GM19397 (cell line): Measurements from ENCODE around the gene ERO1A.
"Not testable (repeated sequence)": the region's sequence is repeated elsewhere in the genome, so short reads cannot be mapped to it uniquely, and the experiment has no call there.

Experiments used
- ATAC-seq: cut with Tn5 transposase; IDR thresholded peaks from one replicate; pipeline ENCODE4 v1.9.1; 2021; ENCODE audit warnings: mild to moderate bottlenecking, moderate library complexity; ENCODE audit not compliant: unreplicated experiment

The ERO1A gene, protein sequence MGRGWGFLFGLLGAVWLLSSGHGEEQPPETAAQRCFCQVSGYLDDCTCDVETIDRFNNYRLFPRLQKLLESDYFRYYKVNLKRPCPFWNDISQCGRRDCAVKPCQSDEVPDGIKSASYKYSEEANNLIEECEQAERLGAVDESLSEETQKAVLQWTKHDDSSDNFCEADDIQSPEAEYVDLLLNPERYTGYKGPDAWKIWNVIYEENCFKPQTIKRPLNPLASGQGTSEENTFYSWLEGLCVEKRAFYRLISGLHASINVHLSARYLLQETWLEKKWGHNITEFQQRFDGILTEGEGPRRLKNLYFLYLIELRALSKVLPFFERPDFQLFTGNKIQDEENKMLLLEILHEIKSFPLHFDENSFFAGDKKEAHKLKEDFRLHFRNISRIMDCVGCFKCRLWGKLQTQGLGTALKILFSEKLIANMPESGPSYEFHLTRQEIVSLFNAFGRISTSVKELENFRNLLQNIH

GRCh38 chr14:52695481-52696091, at the start of gene ERO1A:
ERO1A (minus strand) TSS chr14:52695558; CDS start chr14:52695481, 77 bp downstream.
- ATAC-seq = peak; percentile 72

DNA sequence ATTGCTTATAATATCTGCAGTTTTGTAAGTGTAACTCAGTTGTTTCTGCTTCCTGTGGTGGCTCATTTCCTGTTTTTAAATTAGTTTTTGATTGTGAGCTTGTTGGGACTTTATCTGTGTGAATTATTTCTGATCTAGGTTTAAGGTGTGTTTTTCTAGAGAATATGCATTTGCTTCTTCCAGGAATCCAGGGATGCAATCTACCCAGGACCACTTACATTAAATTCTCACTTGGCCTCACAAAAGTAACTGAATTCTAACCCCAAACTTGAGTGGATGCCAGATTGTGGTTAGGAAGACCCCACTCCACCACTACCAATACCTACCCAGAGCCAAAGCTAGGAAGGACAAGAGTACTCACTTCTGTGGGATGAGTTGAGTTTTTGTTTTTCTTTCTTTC, 46.5 kb upstream of the ERO1A start:
- ATAC-seq = no peak

- no peak for ATAC-seq
Measured at GRCh38 chr14:52740751-52741150, 45.4 kb upstream of the ERO1A start.

DNA sequence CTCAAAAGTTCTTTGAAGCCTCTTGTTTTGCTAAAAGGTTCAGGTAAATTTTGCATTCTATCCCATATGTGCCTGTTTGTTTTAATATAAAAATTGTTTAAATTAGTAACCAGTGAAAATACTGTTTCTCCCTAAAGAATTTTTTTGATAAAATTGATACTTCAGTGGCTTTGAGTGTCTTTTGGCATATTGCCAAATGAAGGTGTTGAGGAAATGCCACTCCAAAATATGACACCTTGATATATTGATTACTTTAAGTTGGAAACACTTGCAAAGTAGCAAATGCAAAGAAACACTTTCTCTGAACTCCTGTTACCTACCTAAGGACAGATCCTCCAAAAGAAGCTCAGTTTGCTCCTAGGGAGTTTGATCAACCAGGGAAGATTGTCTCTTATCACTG, 43.1 kb upstream of the ERO1A start:
- ATAC-seq = no peak

DNA sequence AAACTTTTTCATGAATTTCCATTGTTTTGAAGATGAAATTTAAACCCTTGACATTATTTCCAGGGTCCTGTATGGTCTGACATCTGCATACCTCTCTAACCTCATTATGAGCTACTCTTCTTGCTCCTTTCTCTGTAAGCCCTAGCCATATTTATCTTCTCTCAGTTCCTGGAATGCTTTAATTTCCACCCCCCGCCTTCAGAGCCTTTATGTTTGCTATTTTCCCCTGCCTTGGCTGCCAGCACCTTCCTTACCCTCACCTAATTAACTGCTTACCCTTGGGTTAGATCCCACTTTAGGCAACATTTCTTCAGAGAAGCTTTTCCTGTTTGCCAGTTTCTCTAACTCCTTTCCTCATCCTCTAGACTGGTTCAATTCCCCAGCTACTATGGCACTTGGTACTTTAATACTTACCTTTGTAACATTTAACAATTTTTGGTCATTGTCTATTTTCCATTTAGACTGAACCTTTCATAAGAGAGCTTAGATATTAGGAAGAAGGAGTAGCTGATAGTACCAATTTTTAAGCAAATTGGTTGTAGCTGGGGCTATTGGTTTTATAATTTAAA, 40.6 kb upstream of the ERO1A start:
- ATAC-seq = no peak

DNA sequence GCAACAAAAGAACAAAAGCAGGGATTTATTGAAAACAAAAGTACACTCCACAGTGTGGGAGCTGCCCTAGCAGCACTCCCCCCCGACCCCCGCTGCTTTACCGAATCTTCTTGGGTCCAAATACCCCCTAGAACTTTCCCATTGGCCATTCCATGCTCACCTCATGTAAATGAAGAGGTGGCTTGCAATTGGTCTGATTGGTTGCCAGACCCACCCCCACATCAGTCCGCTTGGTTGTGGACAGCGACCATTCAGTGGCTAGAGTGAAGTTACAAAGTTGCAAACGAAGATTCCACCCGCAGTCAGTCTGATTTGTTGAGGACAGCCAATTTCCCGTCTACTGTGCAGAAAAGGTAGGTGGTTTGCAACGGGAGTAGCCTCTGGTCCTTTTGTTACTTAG, 38.5 kb upstream of the ERO1A start:
- ATAC-seq = no peak

DNA sequence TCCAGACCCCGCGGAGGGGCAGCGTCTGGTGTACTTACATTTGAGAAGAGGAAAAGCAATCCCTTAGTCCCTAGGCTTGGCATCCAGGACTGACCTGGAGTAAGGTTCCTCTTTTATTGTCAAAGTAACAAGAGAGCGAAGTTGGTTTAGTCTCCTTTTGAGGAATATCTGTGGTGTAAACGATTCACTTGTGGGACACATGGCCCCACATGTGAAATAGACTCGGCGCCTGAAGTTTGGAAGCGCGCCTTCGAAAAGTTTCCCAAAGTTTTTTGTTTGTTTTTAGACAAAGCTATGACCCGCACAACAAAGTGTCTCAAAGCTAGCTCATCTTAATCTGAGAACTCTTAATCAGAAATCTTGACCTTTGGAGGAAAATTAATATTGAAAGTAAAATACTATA, 35.4 kb upstream of the ERO1A start:
- no peak for ATAC-seq

- ATAC-seq = peak; percentile 94
Measured at GRCh38 chr14:52729925-52730708, 34.8 kb upstream of the ERO1A start, which contains the start of gene STYX. STYX (plus strand) TSS chr14:52730166; CDS start chr14:52730475, 309 bp downstream.

DNA sequence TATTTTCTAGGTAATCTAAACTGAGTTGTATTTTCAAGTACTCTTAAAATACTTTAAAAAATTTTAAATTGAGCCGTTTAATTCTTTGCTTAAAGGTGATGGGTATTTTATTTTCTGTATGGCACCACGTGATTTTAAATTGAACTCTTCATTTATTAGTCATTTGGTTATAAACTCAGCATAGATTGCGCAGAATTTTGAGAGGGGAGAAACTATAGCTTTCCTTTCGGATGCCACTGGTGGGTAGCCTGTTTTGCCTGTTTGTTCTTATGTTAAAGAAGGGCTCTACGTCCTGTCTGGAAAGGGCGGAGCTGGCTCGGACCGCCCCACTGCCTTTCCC, 34.2 kb upstream of the ERO1A start:
- no peak for ATAC-seq

- not testable (repeated sequence) for ATAC-seq
Measured at GRCh38 chr14:52729035-52729434, 33.7 kb upstream of the ERO1A start.

DNA sequence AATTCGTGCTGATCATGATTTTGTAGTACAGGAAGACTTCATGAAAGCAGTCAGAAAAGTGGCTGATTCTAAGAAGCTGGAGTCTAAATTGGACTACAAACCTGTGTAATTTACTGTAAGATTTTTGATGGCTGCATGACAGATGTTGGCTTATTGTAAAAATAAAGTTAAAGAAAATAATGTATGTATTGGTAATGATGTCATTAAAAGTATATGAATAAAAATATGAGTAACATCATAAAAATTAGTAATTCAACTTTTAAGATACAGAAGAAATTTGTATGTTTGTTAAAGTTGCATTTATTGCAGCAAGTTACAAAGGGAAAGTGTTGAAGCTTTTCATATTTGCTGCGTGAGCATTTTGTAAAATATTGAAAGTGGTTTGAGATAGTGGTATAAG, 32.2 kb upstream of the ERO1A start:
- ATAC-seq = not testable (repeated sequence)

DNA sequence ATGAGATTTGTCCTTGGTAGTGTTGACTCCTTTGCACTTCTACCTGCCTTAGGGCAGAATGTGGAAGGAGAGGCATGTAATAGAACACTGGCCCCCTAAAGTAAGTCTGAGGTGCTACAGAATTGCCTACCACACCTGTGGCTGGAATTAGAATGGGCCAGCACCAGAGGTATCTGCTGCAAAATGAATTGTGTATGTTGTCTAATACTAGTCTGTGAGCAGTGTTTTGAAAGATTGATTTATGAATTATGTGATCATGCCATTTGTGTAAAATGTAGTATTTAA, 28.9 kb upstream of the ERO1A start:
- ATAC-seq = no peak

DNA sequence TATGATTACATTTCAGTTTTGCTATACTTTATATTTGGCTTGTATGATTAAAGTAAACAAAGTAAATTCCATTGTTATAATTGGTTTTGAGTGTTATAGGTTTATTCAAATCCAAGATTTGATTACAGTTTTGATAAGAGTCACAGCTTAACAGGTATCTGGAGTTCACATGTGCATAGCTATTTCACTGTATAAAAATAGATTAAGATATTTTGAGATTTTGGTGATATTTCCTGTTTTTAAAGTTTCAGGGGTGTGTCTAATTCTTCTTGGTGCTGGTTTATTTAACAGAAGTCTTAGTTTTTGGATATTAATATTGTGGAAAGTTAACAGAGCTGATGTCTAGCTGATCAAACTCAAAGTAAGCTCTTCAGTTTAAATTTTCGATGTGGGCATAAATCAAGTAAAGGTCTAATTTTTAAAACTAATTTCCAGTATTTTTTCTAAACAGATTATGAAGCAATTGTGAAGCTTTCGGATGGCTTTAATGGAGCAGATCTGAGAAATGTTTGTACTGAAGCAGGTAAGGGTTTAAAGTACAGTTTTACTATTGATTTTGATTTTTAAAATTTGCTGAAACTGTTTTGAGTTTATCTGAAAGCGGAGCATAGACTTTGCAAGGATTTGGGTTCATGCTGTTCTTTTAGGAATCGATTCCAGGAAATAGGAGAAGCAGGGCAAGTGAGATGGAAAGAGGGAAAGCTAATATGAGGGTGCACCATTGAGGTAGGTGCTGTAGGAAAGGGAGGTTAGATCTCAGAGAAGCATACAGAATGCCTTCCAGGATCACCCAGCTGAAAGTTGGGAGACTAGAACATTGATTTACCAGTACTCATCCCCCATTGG, 28.4 kb upstream of the ERO1A start:
- ATAC-seq = no peak

DNA sequence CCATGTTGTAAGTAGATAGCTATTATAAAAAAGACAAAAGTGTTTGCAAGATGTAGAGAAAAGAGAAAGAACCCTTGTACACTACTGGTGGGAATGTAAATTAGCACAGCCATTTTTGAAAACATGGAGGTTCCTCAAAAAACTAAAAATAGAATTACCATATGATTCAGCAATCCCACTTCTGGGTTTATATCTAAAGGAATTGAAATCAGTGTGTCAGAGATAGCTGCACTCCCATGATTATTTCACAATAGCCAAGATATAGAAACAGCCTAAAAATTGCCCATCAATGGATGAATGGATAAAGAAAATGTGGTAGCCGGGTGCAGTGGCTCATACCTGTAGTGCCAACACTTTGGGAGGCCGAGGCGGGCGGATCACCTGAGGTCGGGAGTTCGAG, 20.8 kb upstream of the ERO1A start:
- ATAC-seq = no peak

- no peak for ATAC-seq
Measured at GRCh38 chr14:52711666-52712065, 16.3 kb upstream of the ERO1A start.

DNA sequence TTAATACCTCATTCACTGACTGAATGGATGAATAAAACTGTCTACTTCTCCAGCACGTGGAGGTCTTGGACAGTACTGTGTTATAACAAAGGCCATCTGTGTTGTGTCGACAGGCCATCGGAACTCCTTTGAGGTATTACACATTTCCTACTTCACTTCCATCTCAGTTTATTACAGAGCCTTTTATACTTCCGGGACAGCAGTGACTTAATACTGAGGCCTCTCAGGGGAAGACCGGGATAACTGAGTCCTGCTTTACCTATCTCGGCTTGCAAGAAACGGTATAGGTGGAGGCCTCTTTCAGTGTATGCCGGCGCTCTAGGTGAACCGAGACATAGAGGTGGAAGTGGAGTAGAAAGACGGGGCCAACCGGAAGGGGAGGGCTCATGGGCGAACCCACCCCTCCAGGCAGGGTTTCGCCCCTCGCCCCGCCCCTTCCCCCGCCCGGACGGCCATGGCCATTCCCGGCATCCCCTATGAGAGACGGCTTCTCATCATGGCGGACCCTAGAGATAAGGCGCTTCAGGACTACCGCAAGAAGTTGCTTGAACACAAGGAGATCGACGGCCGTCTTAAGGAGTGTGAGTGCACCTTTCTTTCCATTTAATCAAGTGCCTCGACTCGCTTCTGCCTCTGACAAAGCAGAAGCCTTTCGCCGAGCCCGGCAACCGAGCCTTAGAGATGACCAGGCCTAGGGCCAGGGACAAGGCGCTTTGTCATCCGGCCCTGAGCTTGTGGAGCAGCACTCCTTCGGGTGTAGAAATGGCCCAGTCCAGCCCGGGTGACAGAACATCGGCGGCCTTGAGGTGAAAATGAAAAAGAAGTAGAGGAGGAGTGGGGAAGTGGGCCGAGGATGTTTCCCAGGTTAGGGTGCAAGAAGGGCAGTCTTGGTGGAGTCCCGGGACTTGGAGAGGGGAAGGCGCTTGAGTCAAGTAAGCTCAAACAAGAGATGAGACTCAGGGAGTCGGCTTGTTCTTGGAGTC, 11.7 kb upstream of the ERO1A start, which contains the start of gene PSMC6:
TSS of gene PSMC6 (plus strand) at position 477 of the 983 bp plus-strand sequence. CDS start at position 497, 20 bp downstream.
- peak; percentile 98 for ATAC-seq

DNA sequence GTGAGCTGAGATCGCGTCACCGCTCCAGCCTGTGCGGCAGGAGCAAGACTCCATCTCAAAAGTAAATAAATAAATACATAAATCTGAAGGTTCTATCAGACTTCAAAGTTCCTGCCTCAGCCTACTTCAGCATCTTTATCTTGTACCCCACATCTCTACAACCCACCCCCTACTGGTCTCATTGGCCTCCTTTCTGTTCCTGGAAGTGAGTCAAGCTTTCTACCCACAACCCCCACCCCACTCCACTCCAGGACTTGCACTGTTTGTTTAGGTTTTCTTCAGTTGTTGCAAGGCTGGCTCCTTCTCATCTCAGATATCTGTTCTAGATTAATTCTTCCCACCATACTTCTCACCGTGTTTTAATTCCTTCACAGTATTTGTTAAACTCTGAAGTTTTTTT, 10.9 kb upstream of the ERO1A start:
- no peak for ATAC-seq

GRCh38 chr14:52703664-52704063, 8.3 kb upstream of the ERO1A start:
- ATAC-seq = no peak

DNA sequence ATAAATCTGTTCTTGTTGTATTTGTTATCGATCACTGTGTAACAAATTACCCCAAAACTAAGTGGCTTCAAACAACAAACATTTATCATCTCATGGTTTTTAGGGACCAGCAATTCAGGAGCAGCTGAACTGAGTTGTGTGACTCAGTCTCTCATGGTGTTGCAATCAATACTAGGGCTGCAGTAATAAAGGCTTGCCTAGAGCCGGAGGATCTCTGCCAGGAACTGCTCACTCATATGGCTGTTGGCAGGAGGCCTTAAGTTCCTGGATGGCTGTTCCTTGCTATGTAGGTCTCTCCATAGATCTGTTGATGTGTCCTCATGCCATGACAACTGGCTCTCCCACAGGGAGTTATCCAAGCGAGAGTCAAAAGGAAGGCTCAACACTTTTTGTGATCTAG, 7.9 kb upstream of the ERO1A start:
- ATAC-seq = no peak
